HUDEP-2 (cell line): ENCODE results near the gene CBFA2T2.
A peak's percentile ranks its signal among the peaks of the same experiment; 100 is the strongest.

Experiments used
- DNase-seq, 76 experiments: peaks; one replicate each; lab custom pipeline; 2025; ENCODE audit not compliant: unreplicated experiment in 76 of 76; lab: John Stamatoyannopoulos, UW

CBFA2T2 gene

DNA sequence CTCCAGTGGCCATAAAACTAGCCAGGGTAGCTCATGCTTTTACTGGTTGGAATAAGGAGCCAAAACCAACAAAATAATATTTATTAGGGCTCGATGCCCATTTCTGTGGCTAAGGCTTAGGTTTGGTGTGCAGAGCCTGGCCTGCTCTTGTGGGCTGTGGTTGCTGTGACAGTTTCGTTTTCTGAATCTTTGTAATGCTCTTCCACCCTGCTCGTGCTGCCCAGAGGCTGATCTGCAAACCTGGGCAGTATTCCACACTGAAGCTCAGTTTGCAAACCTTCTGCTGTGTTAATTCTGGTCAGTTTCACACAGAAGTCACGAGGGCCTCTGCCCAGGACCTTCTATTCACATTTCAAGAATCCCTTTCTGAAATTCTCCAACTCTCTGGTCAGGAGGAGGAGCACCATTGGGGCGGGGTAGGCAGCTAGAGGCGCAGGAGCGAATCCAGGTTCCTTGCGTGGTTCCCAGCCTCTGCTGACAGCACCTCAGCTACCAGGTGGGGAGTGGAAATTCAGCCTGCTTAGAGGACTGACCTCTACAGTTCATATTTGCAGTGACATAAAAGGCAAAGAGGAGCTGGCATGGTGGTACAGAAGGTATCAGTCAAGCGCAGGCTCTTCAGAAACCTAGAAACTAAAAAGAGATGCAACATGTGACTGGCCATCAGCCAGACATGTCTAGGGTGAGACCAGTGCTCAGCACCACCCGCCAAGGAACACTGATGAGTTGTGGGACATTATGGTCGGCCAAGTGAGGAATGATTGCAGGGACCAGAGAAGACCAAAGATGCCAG is 157.9 kb downstream of the CBFA2T2 start:
- DNase-seq: no peak

DNA sequence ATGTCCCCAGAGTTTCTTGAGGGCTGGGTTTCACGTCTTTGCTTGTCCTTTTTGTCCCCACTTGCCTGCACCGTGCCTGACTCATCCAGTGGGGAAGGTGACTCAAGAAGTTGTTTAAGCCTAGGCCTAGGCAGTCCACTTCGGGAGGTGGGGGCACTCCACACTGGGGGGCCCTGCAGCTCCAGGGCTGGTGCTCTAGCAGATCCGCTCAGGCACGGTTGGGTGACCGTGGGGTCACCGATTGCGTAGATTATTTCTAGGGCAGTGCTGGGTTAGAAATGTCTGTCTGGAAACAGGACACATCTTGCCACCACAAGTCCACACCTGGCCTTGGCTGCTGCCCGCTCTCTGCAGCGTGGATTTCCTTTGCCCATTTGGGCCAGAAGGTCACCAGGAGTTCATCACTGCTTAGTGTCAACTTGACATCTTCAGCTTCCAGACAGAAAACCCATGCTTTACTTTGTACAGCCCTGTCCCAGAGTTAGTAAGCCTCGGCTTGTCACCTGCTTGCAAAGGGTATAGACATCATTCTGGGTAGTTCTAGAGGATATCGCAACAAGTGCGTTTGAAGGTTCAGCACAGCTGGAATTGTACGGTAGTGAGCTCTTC is 158.6 kb downstream of the CBFA2T2 start:
- no peak for DNase-seq

DNA sequence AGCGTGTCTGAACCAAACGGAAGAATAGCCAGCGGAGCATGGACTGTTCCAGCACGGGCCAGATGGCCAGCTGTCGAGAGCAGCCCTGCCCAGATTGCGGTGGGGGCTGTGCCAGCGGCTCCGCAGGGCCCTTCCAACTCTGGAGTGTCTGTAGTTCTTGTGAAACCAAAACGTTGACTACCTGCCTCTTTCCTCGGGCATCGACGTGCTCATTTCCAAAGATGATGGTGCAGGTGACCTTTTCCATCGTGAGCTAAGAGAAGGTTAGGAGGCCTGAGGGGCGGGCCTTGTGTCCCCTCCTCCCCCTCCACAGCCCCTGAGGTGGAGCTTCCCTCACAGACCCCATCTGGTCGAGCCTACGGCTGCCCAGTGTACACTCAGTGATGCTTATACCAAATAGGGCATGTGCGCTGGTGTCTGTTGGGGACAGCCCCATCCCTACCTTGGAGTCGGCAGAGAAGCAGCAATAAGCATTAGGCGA is 159.3 kb downstream of the CBFA2T2 start:
- no peak for DNase-seq

DNA sequence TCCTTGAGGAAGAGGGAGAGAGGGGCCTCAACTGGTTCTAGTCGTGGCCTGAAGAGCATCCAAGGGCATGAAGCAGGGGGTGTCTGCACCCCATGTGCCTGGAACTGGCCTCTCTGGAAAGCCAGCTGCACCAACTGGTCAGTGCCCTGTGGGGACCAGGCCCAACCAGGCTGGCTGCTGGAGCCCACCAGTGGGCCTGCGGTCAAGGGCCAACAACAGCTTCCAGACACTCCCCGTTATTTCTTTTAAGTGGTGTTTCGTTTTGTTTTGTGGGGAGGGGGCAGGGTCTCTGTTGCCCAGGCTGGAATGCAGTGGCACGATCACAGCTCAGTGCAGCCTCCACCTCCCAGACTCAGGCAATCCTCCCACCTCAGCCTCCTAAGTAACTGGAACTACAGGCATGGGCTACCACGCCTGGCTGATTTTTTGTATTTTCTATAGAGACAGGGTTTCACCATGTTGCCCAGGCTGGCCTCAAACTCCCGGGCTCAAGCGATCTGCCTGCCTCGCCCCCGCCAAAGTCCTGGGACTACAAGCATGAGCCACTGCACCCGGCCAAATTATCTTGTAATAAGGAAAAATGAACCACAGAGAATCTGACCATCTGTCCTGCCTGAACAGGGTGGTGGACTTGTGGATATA is 160.3 kb downstream of the CBFA2T2 start:
- DNase-seq: no peak

DNA sequence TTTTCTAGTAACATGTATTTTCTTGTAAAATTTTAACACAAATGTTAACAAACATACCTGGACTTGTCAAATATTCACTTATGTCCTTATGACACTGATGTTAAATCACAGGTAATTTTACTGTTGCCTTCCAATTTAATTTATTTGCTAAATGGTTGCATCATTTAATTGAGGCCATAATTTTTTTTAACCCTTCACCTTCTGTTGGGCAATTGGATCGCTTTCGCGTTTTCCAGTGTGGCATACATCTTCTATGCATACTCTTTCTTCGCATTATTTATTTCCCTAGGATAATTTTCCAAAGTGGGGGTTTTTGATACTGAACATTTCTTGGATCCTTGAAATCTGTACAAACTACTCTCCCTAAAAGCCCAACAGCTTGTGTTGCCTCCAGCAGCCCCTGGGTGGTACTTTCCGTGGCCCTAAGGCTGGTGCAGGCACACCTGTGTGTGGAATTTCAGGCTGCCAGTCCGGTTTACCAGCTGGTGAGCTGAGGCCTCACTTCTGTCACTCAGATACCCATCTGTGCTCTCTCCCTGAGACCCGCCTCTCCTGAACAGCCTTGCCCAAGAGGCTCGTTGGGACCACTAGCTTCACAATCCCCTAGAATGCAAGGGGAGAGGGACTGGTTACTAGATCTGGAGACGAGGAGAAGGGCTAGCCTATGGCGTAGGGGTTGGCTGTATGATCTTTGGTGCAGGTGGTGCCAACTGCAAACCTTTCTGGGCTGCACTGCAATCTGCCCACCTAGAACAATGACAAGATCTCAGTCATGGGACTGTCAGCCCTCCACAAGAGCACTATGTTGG is 161.1 kb downstream of the CBFA2T2 start:
- DNase-seq: no peak

DNA sequence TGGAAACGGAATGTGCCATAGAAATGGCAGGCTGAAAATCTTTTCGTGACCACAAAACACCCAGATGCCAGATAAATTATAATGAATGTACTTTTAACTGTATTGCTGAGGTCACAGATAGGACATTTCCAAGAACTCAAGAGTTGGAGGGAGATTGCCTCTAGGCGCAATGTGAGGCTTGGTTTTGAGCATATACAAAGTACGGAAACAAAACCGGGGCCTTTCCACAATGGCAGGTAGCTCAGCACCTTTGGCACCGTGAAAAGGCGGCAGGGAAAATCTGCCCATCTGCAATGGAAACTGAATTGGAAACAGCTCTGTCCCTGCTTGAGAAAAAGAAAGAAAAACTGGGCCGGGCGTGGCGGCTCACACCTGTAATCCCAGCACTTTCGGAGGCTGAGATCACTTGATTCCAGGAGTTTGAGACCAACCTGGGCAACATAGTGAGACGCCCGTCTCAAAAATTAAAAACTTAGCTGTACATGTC is 161.7 kb downstream of the CBFA2T2 start:
- DNase-seq: peak in 12 of 76 experiments; percentile 8 to 49 (median 24)

DNA sequence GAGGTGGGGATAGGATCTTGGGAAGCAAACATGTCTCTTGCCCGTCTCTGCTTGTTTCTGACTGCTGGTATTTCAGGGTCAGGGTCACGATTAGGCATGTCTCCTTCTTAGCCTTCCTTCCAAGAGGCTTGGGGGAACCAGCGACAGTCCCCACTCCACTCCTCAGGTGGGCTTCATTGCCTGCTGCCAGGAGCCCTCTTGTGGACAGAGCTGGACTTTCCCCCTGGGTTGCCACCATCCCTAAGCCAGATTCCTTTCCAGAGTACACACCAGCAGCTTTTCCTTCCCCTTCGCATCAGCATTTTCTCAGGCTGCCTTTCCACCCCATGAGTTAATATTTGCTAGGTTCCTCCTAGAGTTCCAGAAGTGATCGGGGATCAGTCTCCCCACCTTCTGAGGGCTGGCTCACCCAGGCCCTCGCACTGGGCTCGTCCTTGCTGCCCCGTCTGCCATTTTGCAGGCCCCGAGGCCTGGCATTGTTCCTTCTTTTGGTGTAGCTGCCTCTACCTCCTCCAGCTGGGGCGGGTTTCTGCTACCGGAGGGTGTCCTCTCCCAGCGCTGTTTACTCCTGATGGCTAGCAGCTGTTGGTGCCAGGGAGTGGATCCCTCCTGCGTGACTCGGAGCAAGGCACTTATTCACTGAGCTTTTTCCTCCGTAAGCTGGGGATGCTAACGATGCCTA is 163.5 kb downstream of the CBFA2T2 start:
- peak in 42 of 76 experiments; percentile 10 to 57 (median 30) for DNase-seq

DNA sequence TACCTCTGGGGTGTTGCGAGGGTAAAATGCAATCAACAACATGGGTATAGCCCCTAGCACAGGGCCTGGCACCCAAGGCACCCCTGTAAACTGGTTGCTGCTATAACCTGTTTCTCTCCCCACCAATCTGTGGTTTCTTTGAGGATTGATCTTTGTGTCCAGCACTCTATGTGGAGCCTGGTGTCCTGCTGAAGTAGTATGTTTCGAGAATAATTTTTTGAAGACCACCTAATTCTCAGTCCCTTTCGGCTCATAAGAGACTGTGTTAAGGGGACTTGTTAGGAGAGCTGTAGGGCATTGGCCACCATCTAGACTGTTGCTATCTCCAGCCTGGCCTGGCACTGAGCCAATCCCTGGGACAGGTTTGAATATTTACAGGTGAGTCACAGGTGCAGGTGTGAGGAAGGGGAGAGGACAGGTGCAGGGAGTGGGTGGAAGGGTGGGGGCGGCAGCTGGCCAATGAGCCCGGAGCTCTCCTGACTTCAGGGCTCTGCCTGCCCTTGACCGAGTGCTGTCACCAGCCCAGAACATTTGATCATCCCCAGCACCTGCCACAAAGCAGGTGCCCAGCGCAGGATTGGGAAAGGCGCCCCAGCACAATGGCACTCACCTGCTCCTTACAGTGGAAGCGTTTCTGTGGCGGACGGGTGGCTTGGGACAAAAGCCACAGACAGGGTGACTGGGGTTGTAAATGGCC is 164.2 kb downstream of the CBFA2T2 start:
- no peak for DNase-seq

DNA sequence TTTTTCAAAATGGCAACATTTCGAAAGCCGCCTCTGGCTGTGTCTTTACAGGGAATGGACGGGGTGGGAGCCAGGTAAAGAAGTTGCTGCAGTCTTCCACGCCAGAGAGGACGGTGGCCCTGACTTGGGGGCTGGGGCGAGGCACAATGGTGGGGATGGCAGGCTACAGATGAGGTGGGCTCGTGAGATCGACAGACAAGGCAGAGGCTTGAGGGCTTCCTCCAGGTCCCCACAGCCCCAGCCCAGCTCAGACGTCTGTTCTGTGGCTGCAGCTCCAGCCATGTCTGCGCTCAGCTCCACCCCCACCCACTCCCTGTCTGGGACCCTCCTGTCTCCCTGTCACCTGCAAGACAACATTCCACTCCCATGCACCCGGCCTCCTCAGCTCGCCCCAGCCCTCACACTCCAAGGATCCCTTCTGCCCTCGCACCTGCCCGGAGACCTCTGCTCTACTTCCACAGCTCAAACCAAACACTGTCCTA is 164.8 kb downstream of the CBFA2T2 start:
- DNase-seq: no peak

DNA sequence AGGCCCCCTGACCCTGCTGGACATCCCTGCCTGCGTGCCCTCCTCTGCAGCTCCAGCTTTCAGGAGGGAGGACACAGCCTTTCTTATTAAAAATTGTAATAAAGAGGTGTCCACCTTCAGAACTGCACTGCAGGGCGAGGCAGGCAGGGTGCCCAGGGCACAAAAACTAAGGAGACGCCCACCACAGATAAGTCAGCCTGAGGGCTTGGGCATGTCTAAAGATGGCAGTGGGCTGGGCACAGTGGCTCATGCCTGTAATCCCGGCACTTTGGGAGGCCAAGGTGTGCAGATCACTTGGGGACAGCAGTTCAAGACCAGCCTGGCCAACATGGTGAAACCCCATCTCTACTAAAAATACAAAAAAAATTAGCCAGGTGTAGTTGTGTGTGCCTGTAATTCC is 165.3 kb downstream of the CBFA2T2 start:
- DNase-seq: peak in 6 of 76 experiments; percentile 3 to 22 (median 10)

DNA sequence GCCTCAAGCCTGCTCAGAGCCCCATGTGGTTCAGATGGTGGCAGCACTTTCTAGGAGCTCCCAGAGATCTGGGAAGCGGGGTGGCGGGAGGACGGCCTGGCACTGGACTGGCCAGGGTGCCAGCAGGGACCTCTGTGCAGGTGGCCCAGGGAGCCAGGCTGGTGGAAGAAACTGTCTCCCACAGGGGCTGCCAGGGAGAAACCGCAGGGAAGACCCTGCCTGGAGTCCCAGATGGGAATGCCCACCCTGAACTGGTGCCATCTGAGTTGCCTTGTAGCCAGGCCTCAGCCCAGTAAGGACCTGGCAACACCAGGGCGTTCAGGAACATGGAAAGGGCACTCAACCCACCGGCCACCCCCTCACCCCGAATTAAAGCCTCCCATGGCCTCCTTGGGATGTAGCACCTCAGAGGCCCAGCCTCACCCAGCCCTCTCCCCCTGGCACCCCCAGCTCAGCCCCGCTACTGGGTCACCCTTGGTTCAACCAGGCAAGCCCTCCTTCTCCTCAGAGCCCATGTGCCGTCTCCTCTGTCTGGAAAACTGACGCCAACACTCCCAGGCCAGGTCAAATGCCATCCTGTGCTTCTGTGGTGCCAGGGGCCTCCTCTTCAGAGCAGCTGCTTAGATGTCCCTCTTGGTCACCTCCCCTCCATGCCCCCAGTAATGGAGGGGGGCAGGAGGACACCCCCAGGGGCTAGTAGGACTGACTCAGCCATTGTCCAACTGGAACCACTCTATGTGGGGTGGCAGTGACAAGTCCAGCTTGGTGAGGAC is 166.3 kb downstream of the CBFA2T2 start:
- no peak for DNase-seq

DNA sequence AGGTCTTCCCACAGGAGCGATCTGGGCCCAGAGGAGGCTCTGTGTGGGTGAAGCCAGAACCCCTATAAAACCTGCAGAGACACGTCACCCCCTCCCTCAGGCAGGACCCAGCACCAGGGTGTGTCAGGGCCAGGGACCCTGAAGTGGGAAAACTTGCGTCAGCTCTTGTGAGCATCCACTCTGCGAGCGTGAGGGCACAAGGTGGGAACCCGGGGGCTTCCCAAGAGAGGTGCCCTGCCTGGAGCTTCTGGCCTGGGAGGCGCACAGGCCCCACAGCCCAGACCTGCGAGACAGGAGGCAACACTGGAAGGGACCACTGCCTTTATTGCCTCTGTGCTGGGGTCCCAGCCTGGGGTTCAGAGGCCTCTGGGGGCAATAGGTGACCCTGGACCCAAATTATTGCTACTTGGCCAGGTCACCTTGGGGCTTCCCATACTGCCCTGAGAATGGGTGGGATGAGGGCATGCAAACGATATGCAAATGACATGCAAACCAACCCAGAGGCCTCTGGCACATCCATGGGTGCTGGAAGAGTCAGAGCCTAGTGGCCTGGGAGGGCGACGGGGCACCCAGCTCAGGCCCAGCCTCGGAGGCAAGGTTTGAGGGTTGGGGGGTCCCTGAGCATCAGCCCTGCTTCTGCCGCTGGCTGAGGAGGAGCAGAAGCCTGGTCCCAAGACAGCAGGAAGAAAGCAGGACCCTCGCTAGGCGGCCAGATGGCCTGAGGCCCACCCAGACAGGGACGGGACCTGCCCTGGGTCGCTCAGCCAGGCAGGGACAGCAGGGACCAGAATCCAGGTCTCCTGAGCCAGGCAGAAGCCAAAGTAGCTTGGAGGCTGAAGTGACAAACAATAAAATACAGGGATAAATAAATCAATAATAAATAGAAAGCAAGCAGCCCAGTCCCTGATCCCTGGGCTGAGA is 167.1 kb downstream of the CBFA2T2 start:
- no peak for DNase-seq

DNA sequence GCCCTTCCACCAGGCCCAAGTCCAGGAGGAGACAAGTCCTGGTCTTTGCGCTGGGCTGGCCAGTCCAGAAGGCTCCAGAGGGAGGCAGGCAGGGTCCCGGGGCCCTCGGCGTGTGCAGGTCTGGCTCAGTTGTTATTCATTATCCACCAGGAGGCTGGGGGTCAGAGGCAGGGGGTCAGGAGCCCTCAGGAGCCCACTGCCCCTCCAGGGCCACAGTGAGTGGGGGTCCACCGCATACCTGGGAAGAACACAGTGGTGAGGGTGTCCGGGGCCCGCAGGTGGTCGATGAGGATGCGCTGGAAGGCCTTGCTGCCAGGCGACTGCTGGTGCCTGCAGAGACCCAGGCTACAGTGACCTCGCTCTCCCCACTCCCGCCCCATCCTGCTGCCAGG is 167.8 kb downstream of the CBFA2T2 start:
- DNase-seq: no peak

DNA sequence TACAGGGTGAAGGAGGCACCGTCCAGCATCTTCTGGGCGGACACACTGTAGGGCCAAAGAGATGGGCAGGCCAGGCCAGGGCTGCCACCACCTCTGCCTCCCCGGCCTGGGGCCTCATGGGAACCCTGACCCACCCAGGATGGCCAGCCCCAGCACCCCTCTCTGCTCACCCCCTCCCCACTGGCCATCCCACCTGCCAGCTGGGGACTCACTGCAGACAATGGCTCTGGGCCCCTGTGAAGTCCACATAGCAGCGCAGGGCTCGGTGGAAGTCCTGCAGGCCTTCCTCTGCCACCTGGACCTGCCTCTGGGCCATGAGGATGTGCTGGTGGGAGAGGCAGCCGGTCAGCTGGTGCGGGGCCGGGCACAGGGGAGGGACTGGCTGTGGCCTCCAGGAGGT is 168.6 kb downstream of the CBFA2T2 start:
- DNase-seq: no peak

DNA sequence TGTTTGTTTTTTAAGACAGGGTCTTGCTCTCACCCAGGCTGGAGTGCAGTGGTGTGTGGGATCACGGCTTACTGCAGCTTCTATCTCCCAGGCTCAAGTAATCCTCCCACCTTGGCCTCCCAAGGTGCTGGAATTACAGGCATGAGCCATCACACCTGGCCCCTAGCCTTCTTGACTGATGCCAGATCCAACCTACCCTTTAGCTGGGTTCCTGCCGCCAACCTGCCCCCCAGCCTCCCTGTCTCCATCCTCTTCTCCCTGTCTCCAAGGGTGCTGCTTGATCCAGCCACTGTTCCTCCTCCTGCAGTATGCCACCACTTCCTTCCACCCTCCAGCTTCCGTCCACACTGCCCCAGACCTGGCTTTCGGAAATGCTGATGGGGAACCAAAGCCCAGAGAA is 169.0 kb downstream of the CBFA2T2 start:
- no peak for DNase-seq

DNA sequence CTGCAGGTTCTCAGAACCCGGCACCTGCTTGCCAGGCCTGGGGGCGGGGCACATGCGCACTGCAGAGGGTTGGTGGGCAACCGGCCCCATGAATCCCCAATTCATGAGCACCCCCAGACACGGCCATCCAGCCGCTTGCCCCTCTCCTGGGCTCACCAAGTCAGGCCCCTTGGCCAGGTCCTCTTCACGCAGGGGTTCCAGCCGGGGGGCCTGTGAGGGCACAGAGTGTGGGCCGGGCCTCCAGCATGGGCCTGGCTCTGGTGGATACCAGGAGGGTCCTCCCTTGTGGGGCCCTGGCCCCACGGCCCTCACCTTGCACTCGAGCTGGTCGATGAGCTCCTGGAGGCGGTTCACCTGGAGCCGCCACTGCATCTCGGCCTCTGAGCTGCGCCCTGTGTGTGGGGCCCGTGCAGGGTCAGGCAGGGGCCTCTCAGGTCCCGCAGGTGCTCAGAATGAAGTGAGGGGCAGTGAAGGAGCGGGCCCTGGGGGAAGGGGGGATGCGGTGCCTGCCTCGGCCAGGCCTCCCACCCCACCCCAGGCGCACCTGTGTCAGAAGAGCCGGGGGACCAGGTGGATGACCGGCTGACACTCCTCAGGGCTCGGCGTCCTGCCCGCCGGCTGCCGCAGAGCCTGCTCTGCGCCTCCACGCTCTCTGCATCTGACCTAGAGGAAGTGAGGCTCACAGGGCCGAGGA is 169.6 kb downstream of the CBFA2T2 start:
- DNase-seq: no peak

DNA sequence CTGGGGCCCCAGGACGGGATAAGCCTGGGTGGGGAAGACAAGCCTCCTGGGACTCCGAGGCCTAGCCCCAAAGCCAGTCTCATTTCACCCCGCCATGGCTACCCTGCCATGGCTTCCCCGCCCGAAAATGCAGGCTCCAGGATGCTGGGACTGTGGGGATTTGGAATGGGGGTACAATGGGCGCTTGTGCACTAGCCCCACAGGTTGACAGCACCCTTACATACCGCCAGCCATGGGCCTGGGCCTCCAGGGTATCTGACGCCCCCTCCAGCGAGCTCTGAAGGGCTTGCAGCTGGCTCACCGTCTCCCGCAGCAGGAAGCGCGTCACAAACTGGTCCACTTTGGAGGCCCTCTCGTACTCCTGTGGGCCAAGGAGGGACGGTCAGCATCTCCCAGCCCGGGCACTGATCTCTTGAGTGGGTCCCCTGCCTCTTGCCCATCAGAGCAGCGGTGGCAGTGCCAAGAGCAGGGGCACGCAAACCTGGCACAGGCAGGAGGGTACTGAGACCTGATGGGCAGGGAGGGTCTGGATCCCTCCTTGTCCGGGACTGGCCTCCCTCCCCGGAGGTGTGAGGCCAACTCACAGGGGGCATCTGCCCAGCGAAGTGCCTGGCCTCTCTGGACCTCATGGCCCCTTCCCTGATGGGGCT is 170.3 kb downstream of the CBFA2T2 start:
- no peak for DNase-seq
